ENCODE measurements around the gene PLOD1.
"Not testable (repeated sequence)": the region's sequence is repeated elsewhere in the genome, so short reads cannot be mapped to it uniquely, and the experiment has no call there.

Gene PLOD1

GRCh38 chr1:11912482-11913216 lies 21.9 kb upstream of the PLOD1 start:
- DNase-seq (ENCODE audit: low read depth), result not testable (repeated sequence)

GRCh38 chr1:11913291-11913690 lies 21.2 kb upstream of the PLOD1 start:
- DNase-seq (ENCODE audit: low read depth), result no peak

- DNase-seq (ENCODE audit: low read depth), result no peak
Measured at GRCh38 chr1:11914024-11914423, 20.5 kb upstream of the PLOD1 start.

GRCh38 chr1:11918799-11919519 lies 15.6 kb upstream of the PLOD1 start:
- DNase-seq (ENCODE audit: low read depth), result peak; percentile 34

GRCh38 chr1:11919621-11920020 lies 14.9 kb upstream of the PLOD1 start:
- no peak for DNase-seq (ENCODE audit: low read depth)

- no peak for DNase-seq (ENCODE audit: low read depth)
Measured at GRCh38 chr1:11920239-11920903, 14.1 kb upstream of the PLOD1 start.

GRCh38 chr1:11921022-11921421 lies 13.5 kb upstream of the PLOD1 start:
- DNase-seq (ENCODE audit: low read depth), result no peak

- no peak for DNase-seq (ENCODE audit: low read depth)
Measured at GRCh38 chr1:11923069-11923826, 11.3 kb upstream of the PLOD1 start.

- no peak for DNase-seq (ENCODE audit: low read depth)
Measured at GRCh38 chr1:11923827-11924113, 10.7 kb upstream of the PLOD1 start.

GRCh38 chr1:11924334-11925195 lies 10.0 kb upstream of the PLOD1 start:
- no peak for DNase-seq (ENCODE audit: low read depth)

- DNase-seq (ENCODE audit: low read depth), result not testable (repeated sequence)
Measured at GRCh38 chr1:11925196-11925937, 9.2 kb upstream of the PLOD1 start.

- DNase-seq (ENCODE audit: low read depth), result no peak
Measured at GRCh38 chr1:11925938-11926292, 8.6 kb upstream of the PLOD1 start.

GRCh38 chr1:11927866-11928592 lies 6.5 kb upstream of the PLOD1 start:
- no peak for DNase-seq (ENCODE audit: low read depth)

- DNase-seq (ENCODE audit: low read depth), result peak; percentile 52
Measured at GRCh38 chr1:11929849-11930248, 4.7 kb upstream of the PLOD1 start.

- DNase-seq (ENCODE audit: low read depth), result no peak
Measured at GRCh38 chr1:11930571-11931445, 3.7 kb upstream of the PLOD1 start.

GRCh38 chr1:11931845-11932244 lies 2.7 kb upstream of the PLOD1 start:
- no peak for DNase-seq (ENCODE audit: low read depth)

GRCh38 chr1:11935057-11935412 lies 518 bp downstream of the PLOD1 start:
- no peak for DNase-seq (ENCODE audit: low read depth)

GRCh38 chr1:11935733-11936132 lies 1.2 kb downstream of the PLOD1 start:
- DNase-seq (ENCODE audit: low read depth), result not testable (repeated sequence)

Measured in fibroblast of the conjunctiva (primary cell).